Psoas muscle (tissue), 8 donors: ENCODE data around the gene CAPS. TPM values are rescaled to one million over a fixed set of nuclear protein-coding genes. Genes with fewer than 3 reads are reported as not detected.
A peak's percentile ranks its signal among the peaks of the same experiment; 100 is the strongest.

Experiments used
- ATAC-seq, 4 donors: fragments of 200-7000 bp; cut with Tn5 transposase; one replicate each; pipeline ENCODE4 v1.9.1; 2020; ENCODE audit warnings: moderate library complexity in 3 of 4, mild to moderate bottlenecking in 2 of 4
- DNase-seq, 2 donors: peaks; one replicate each; pipeline ENCODE4 v3.0.0-alpha.2; 2020
- H3K27ac ChIP-seq: fragments of 200-600 bp; one replicate; pipeline ENCODE4 v1.8.0; 2022
- H3K27me3 ChIP-seq, 3 donors: fragments of 200-600 bp in 1 of 3; one replicate each; pipeline versions ENCODE4 v1.6.1 to v1.8.0; 2013 to 2022; ENCODE audit warnings: low read length in 2 of 3, mild to moderate bottlenecking in 2 of 3, moderate library complexity in 1 of 3; ENCODE audit not compliant: insufficient read depth in 3 of 3
- H3K36me3 ChIP-seq, 2 donors: fragments of 200-600 bp in 1 of 2; one replicate each; pipeline versions ENCODE4 v1.6.1 to v1.8.0; 2013 to 2022; ENCODE audit warnings: low read depth in 1 of 2, mild to moderate bottlenecking in 1 of 2, moderate library complexity in 1 of 2; ENCODE audit not compliant: insufficient read depth in 1 of 2
- H3K4me1 ChIP-seq: fragments of 200-600 bp; one replicate; pipeline ENCODE4 v1.8.0; 2022
- H3K4me3 ChIP-seq: fragments of 200-600 bp; one replicate; pipeline ENCODE4 v1.8.0; 2022; ENCODE audit warnings: mild to moderate bottlenecking
- H3K9me3 ChIP-seq: fragments of 200-600 bp; one replicate; pipeline ENCODE4 v1.8.0; 2022
- WGBS, 3 donors: extraction: QIAGEN DNeasy Blood & Tissue Kit; methylation state at CpG; one replicate each; pipeline versions ENCODE4 v1.1.6 to v1.1.7; 2013; 5-methylcytosine and 5-hydroxymethylcytosine counted together
- intact Hi-C, 2 donors: fragments of 100-400 bp; cut with DNase I; formaldehyde crosslinking; loops; one replicate each; pipeline versions ENCODE4 v1.11.0 to v1.14.2; 2022
- polyA plus RNA-seq, 3 donors: library from polyadenylated mRNA; stranded (reverse); fragments of 200-250 nt; gene quantifications; one replicate each; pipeline ENCODE4 v1.2.3, GENCODE V29; 2013
- total RNA-seq, 4 donors: library from RNA; stranded (reverse); fragmentation: NEBNext Ultra II Directional in 2 of 4; extraction: Animal tissue kit (Norgen Biotek cat#: 25700) in 2 of 4; gene quantifications; one replicate each; pipeline versions ENCODE4 v1.2.1 to v1.2.4, GENCODE V29; 2021 to 2023
- TF ChIP-seq, protein P1 (sequence below): fragments of 200-600 bp; IDR thresholded peaks from one replicate; pipeline ENCODE4 v1.8.0; 2022; ENCODE audit warnings: antibody characterized with exemption
- donor health status: healthy with polysubstance abuse.
- donor health status: DM: no; HTN: no; CAD: no; lungs with moderate emphysema.
- donor health status: Bipolar disorder and iron deficiency.
- donor health status: healthy.
- donor health status: DM: yes; HTN: yes; CAD: no.
- donor health status: DM: no; HTN: no; CAD: no.
- donor health status: DM: no; HTN: no; CAD: no.
- donor health status: DM: yes; HTN: yes; CAD: no.

The CAPS gene
- total and polyA plus RNA-seq, 7 donors = 1.2 to 2.9 (median 1.5) TPM

DNA sequence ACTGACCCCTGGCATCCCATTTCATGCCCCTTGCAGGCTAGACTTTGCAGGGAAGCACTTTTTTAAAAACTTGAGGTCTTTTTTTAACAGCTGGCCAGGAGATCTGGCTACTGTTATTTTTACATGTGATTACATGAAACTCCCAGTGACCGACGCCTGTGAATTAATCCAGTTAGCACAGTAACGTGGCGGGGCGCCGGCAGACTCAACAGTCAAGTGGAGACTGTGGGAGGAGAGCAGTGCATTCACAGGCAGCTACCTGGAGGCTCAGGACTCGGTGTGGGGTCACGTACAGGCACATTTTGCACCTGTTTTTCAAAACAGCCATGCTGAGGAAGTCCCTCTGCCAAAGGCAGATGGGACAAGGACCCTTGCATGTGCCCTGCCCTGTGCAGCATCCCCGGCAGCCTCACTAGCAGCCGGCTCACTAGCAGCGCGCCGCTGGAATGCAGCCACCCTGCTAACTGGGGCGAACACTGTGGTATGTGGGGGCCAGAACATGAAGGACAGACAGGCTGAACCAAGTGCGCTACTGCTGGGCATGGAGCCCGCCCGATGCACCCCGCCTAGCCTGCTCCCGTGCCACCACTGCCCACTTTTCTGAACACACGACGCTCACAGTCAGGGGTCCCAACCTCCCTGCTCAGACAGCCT, 18.7 kb downstream of the CAPS start:
- no peak overlapping the region for H3K27ac ChIP-seq
- no peak for DNase-seq
- H3K27me3 ChIP-seq = no peaks in the 10 kb centered on the region
- ATAC-seq = no peak
- H3K36me3 ChIP-seq = peaks cover 0 to 83% of the 10 kb centered on the region in 2 donors
- no peak overlapping the region for H3K4me3 ChIP-seq
- intact Hi-C loops = no loop called here
- 91 to 94% (median 92%) methylated on average over 21 of the region's 21 CpGs for WGBS, 3 donors
- peaks cover 4% of the 10 kb centered on the region for H3K4me1 ChIP-seq
- H3K9me3 ChIP-seq = no peaks in the 10 kb centered on the region
- TF ChIP-seq, protein P1, sequence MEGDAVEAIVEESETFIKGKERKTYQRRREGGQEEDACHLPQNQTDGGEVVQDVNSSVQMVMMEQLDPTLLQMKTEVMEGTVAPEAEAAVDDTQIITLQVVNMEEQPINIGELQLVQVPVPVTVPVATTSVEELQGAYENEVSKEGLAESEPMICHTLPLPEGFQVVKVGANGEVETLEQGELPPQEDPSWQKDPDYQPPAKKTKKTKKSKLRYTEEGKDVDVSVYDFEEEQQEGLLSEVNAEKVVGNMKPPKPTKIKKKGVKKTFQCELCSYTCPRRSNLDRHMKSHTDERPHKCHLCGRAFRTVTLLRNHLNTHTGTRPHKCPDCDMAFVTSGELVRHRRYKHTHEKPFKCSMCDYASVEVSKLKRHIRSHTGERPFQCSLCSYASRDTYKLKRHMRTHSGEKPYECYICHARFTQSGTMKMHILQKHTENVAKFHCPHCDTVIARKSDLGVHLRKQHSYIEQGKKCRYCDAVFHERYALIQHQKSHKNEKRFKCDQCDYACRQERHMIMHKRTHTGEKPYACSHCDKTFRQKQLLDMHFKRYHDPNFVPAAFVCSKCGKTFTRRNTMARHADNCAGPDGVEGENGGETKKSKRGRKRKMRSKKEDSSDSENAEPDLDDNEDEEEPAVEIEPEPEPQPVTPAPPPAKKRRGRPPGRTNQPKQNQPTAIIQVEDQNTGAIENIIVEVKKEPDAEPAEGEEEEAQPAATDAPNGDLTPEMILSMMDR = no peak

DNA sequence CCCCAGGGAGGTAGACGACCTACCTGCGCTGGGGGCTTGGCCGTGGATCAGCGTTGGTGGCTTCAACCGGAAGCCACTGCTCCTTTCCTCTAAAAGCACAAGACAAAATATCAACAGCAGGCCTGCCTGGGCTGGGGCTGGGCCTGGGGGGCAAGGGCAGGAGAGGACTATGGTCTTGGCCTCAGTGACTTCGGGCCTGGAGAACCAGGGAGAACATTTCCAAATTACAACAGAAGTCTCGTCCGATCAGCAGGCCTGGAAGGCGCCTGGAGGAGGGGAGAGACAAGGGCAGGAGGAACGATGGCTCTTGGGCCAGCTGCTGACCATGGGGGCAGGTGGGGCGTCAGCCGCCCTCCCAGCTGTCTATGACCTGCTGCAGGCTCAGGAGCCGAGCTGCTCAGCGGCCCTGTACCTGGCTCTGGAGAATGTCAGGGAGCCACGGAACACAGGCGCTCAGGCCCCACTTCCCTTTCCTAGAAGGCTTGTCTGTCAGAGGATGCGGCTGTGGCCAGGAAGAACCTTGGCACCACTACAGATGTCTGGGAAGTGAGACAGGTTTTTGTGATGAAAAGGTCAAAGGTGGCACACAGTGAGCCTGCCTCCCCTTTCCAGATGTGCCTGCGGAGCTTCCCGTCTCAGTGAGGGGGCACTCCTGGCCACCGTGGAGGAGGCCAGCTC, 19.5 kb downstream of the CAPS start:
- TF ChIP-seq, protein P1 = no peak
- 80 to 87% (median 80%) methylated on average over 20 of the region's 20 CpGs for WGBS, 3 donors
- peaks cover 0 to 75% of the 10 kb centered on the region in 2 donors for H3K36me3 ChIP-seq
- H3K27me3 ChIP-seq = no peaks in the 10 kb centered on the region
- H3K4me1 ChIP-seq = peaks cover 4% of the 10 kb centered on the region
- no peak overlapping the region for H3K27ac ChIP-seq
- ATAC-seq = no peak
- H3K4me3 ChIP-seq = no peak overlapping the region
- no peak for DNase-seq
- no peaks in the 10 kb centered on the region for H3K9me3 ChIP-seq
- intact Hi-C loops = no loop called here

DNA sequence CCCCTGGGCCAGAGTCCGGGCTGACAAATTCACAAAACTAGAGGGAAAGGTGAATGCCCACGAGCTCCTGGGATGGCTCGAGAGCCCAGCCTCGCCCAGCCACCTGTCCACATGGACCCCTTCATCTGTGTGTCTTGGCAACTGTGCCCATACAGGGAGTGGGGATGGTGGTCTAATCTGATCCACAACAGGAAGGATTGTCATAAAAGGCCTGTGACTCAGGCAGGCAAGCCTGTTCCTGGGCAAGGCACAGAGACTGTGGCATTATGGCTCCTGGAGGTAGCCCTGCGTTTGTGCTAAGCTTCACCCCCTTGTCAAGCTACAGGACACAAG, 20.0 kb downstream of the CAPS start:
- Histone ChIP-seq H3K4me1 (peaks cover 4% of the 10 kb centered on the region), H3K36me3 (peaks cover 0 to 70% of the 10 kb centered on the region in 2 donors), H3K4me3 (no peak overlapping the region), H3K27ac (no peak overlapping the region), H3K9me3 (no peaks in the 10 kb centered on the region), H3K27me3 (no peaks in the 10 kb centered on the region)
- DNase-seq (no peak), ATAC-seq (no peak)
- intact Hi-C loops = no loop called here
- TF ChIP-seq, protein P1 = no peak
- WGBS, 3 donors = 69 to 88% (median 78%) methylated on average over 5 of the region's 5 CpGs

DNA sequence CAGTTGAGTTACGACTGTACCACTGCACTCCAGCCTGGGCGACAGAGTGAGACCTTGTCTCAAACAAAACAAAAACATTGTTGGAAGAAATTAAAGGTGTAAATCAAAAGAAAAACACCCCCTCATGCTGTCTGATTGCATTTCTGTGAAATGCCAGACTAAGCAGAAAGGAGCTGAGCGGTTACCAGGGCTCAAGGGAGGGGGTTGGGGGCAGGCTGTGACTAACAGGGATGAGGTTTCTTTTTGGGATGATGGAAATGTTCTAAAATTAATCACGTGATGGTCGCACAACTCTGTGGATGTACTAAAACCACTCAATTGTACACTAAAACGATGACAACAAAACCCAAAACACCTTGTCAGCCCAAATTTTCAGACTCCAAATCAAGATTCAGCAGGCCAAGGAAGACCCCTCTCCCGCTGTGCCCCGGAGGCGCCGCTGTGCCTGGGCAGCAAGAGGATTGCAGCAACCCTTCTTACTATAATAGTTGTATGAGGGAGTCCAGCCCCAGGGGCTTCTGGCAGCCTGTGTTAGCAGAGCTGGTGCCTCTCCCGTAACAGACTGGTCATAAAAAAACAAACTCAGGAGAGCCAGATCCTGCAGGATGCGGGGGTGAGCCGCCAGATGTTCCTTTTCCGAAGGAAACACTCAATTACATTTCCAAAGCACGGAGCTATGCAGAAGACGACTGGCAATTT, 20.9 kb downstream of the CAPS start:
- Histone ChIP-seq H3K36me3 (peaks cover 0 to 61% of the 10 kb centered on the region in 2 donors), H3K4me3 (no peak overlapping the region), H3K9me3 (no peaks in the 10 kb centered on the region), H3K27me3 (no peaks in the 10 kb centered on the region), H3K4me1 (peaks cover 4% of the 10 kb centered on the region), H3K27ac (peak overlapping the region; percentile 25)
- 63 to 69% (median 65%) methylated on average over 16 of the region's 16 CpGs for WGBS, 3 donors
- ATAC-seq = peak in 3 of 4 donors; percentile 33 to 57 (median 47)
- DNase-seq = peak in 1 of 2 donors; percentile 46
- TF ChIP-seq, protein P1 = no peak
- intact Hi-C loops = no loop called here
